HEK293 (cell line): ENCODE data around the gene MORN3.
A peak's percentile ranks its signal among the peaks of the same experiment; 100 is the strongest.

ENCODE experiments used
- CTCF ChIA-PET: fragments of 350-600 bp; formaldehyde crosslinking; extraction: SDS; loops from one replicate; lab custom pipeline; 2021; ENCODE audit warnings: antibody characterized with exemption; lab: Yijun Ruan, JAX
- POLR2A ChIA-PET: fragments of 300-600 bp; formaldehyde crosslinking; extraction: SDS; loops from one replicate; lab custom pipeline; 2020; ENCODE audit warnings: antibody characterized with exemption, inconsistent platforms; lab: Yijun Ruan, JAX
- H3K27ac ChIP-seq: fragments of 200-500 bp; sonication (Bioruptor generic); 2 replicates; pipeline ENCODE4 v1.5.1; 2014; ENCODE audit warnings: low read depth, low read length, control low read depth, inconsistent platforms; ENCODE audit errors: extremely low read depth
- H3K36me3 ChIP-seq, 2 experiments: fragments of 200-500 bp in 1 of 2; sonication (Bioruptor generic) in 1 of 2; 1 replicate in 1 of 2; 2 replicates in 1 of 2; pipeline ENCODE4 v1.5.1; 2014 to 2017; ENCODE audit warnings: inconsistent platforms in 2 of 2, low read length in 2 of 2; ENCODE audit not compliant: control insufficient read depth in 2 of 2, insufficient read depth in 1 of 2
- H3K4me1 ChIP-seq: fragments of 200-500 bp; sonication (Bioruptor generic); 2 replicates; pipeline ENCODE4 v1.5.1; 2014; ENCODE audit warnings: mild to moderate bottlenecking, low read length, inconsistent platforms; ENCODE audit not compliant: control insufficient read depth, insufficient read depth
- H3K4me3 ChIP-seq: 2 replicates; pipeline ENCODE4 v1.5.1; 2011; ENCODE audit warnings: low read depth, mild to moderate bottlenecking, control low read depth, low read length, moderate library complexity
- H3K9me3 ChIP-seq: fragments of 200-500 bp; sonication (Bioruptor generic); 2 replicates; pipeline ENCODE4 v1.5.1; 2014; ENCODE audit warnings: low read depth, low read length, inconsistent platforms; ENCODE audit not compliant: control insufficient read depth, insufficient read depth
- ATF2 ChIP-seq: fragments of 450-650 bp; formaldehyde crosslinking; IDR thresholded peaks from 2 replicates; pipeline ENCODE4 v1.5.1; 2016; ENCODE audit warnings: missing biosample characterization, missing genetic modification characterization, low read depth
- GLIS1 ChIP-seq: fragments of 450-650 bp; formaldehyde crosslinking; IDR thresholded peaks from 2 replicates; pipeline ENCODE4 v1.5.1; 2016; ENCODE audit warnings: missing biosample characterization, missing genetic modification characterization
- GLIS2 ChIP-seq: fragments of 450-650 bp; formaldehyde crosslinking; IDR thresholded peaks from 2 replicates; pipeline ENCODE4 v1.5.1; 2016; ENCODE audit warnings: missing biosample characterization, missing genetic modification characterization
- KLF7 ChIP-seq: fragments of 450-650 bp; formaldehyde crosslinking; IDR thresholded peaks from 2 replicates; pipeline ENCODE4 v1.5.1; 2016; ENCODE audit warnings: missing biosample characterization, missing genetic modification characterization, borderline replicate concordance
- KLF8 ChIP-seq: fragments of 450-650 bp; formaldehyde crosslinking; IDR thresholded peaks from 2 replicates; pipeline ENCODE4 v1.5.1; 2016; ENCODE audit warnings: missing biosample characterization, missing genetic modification characterization
- MZF1 ChIP-seq: fragments of 450-650 bp; formaldehyde crosslinking; IDR thresholded peaks from 2 replicates; pipeline ENCODE4 v1.5.1; 2017; ENCODE audit warnings: missing biosample characterization, missing genetic modification characterization, borderline replicate concordance
- OSR2 ChIP-seq: fragments of 450-650 bp; formaldehyde crosslinking; IDR thresholded peaks from 2 replicates; pipeline ENCODE4 v1.5.1; 2016; ENCODE audit warnings: missing biosample characterization, missing genetic modification characterization
- OVOL3 ChIP-seq: fragments of 450-650 bp; formaldehyde crosslinking; IDR thresholded peaks from 2 replicates; pipeline ENCODE4 v1.5.1; 2016; ENCODE audit warnings: missing biosample characterization, missing genetic modification characterization
- SCRT1 ChIP-seq: fragments of 450-650 bp; formaldehyde crosslinking; IDR thresholded peaks from 2 replicates; pipeline ENCODE4 v1.5.1; 2016; ENCODE audit warnings: missing biosample characterization, missing genetic modification characterization, borderline replicate concordance
- SP2 ChIP-seq: fragments of 450-650 bp; formaldehyde crosslinking; IDR thresholded peaks from 2 replicates; pipeline ENCODE4 v1.5.1; 2016; ENCODE audit warnings: missing biosample characterization, missing genetic modification characterization
- SP3 ChIP-seq: fragments of 450-650 bp; formaldehyde crosslinking; IDR thresholded peaks from 2 replicates; pipeline ENCODE4 v1.5.1; 2016; ENCODE audit warnings: missing biosample characterization, missing genetic modification characterization
- ZBTB21 ChIP-seq: fragments of 450-650 bp; formaldehyde crosslinking; IDR thresholded peaks from 2 replicates; pipeline ENCODE4 v1.5.1; 2017; ENCODE audit warnings: missing biosample characterization, missing genetic modification characterization
- ZBTB7A ChIP-seq: fragments of 450-650 bp; formaldehyde crosslinking; IDR thresholded peaks from 2 replicates; pipeline ENCODE4 v1.5.1; 2016; ENCODE audit warnings: low read depth, missing biosample characterization, missing genetic modification characterization
- ZFP69B ChIP-seq: fragments of 450-650 bp; formaldehyde crosslinking; IDR thresholded peaks from 2 replicates; pipeline ENCODE4 v1.5.1; 2016; ENCODE audit warnings: missing biosample characterization, missing genetic modification characterization
- ZNF114 ChIP-seq: fragments of 450-650 bp; formaldehyde crosslinking; IDR thresholded peaks from 2 replicates; pipeline ENCODE4 v1.5.0; 2017; ENCODE audit warnings: missing biosample characterization, missing genetic modification characterization
- ZNF155 ChIP-seq: fragments of 450-650 bp; formaldehyde crosslinking; IDR thresholded peaks from 2 replicates; pipeline ENCODE4 v1.5.1; 2016; ENCODE audit warnings: missing biosample characterization, missing genetic modification characterization
- ZNF19 ChIP-seq: fragments of 450-650 bp; formaldehyde crosslinking; IDR thresholded peaks from 2 replicates; pipeline ENCODE4; 2016; ENCODE audit warnings: missing biosample characterization, missing genetic modification characterization, low read depth
- ZNF202 ChIP-seq: fragments of 450-650 bp; formaldehyde crosslinking; IDR thresholded peaks from 2 replicates; pipeline ENCODE4 v1.5.1; 2016; ENCODE audit warnings: missing biosample characterization, missing genetic modification characterization, borderline replicate concordance
- ZNF221 ChIP-seq: fragments of 450-650 bp; formaldehyde crosslinking; IDR thresholded peaks from 2 replicates; pipeline ENCODE4 v1.5.1; 2017; ENCODE audit warnings: missing biosample characterization, missing genetic modification characterization, borderline replicate concordance
- ZNF302 ChIP-seq: fragments of 450-650 bp; formaldehyde crosslinking; IDR thresholded peaks from 2 replicates; pipeline ENCODE4 v1.5.1; 2016; ENCODE audit warnings: missing biosample characterization, missing genetic modification characterization, low read depth
- ZNF324 ChIP-seq: fragments of 450-650 bp; formaldehyde crosslinking; IDR thresholded peaks from 2 replicates; pipeline ENCODE4 v1.5.1; 2016; ENCODE audit warnings: missing biosample characterization, missing genetic modification characterization
- ZNF610 ChIP-seq: fragments of 450-650 bp; formaldehyde crosslinking; IDR thresholded peaks from 2 replicates; pipeline ENCODE4 v1.5.1; 2016; ENCODE audit warnings: missing biosample characterization, missing genetic modification characterization, borderline replicate concordance
- ZNF629 ChIP-seq: fragments of 450-650 bp; formaldehyde crosslinking; IDR thresholded peaks from 2 replicates; pipeline ENCODE4 v1.5.1; 2017; ENCODE audit warnings: missing biosample characterization, missing genetic modification characterization
- ZNF670 ChIP-seq: fragments of 450-650 bp; formaldehyde crosslinking; IDR thresholded peaks from 2 replicates; pipeline ENCODE4 v1.5.1; 2016; ENCODE audit warnings: missing biosample characterization, missing genetic modification characterization, low read depth
- ZNF692 ChIP-seq: fragments of 450-650 bp; formaldehyde crosslinking; IDR thresholded peaks from 2 replicates; pipeline ENCODE4 v1.5.1; 2016; ENCODE audit warnings: missing biosample characterization, missing genetic modification characterization
- ZNF707 ChIP-seq: fragments of 450-650 bp; formaldehyde crosslinking; IDR thresholded peaks from 2 replicates; pipeline ENCODE4 v1.5.1; 2016; ENCODE audit warnings: missing biosample characterization, missing genetic modification characterization
- TF ChIP-seq, protein P1 (sequence below): fragments of 450-650 bp; formaldehyde crosslinking; IDR thresholded peaks from 2 replicates; pipeline ENCODE4 v1.5.1; 2017; ENCODE audit warnings: missing biosample characterization, missing genetic modification characterization
- TF ChIP-seq, protein P2 (sequence below): fragments of 450-650 bp; formaldehyde crosslinking; conservative IDR thresholded peaks from 2 replicates; pipeline ENCODE4 v1.5.1; 2016; ENCODE audit warnings: low read depth, missing biosample characterization, missing genetic modification characterization

The MORN3 gene

GRCh38 chr12:121614872-121615467 lies 54.5 kb downstream of the MORN3 start:
- no peak for TF ChIP-seq MZF1 (tag by site-specific recombination)
- TF ChIP-seq SCRT1: no peak
- peak; percentile 89 for TF ChIP-seq ATF2 (tag by site-specific recombination)
- TF ChIP-seq ZBTB21: peak; percentile 73
- no peak for TF ChIP-seq ZNF692 (tag by site-specific recombination)
- no peak for TF ChIP-seq GLIS2
- no peak for TF ChIP-seq ZNF155 (tag by site-specific recombination)
- no peak for TF ChIP-seq ZNF670 (tag by site-specific recombination)
- peak; percentile 80 for TF ChIP-seq ZNF629 (tag by site-specific recombination)
- TF ChIP-seq, protein P1, sequence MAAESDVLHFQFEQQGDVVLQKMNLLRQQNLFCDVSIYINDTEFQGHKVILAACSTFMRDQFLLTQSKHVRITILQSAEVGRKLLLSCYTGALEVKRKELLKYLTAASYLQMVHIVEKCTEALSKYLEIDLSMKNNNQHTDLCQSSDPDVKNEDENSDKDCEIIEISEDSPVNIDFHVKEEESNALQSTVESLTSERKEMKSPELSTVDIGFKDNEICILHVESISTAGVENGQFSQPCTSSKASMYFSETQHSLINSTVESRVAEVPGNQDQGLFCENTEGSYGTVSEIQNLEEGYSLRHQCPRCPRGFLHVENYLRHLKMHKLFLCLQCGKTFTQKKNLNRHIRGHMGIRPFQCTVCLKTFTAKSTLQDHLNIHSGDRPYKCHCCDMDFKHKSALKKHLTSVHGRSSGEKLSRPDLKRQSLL: 0 out of 2 replicates have a peak, but pooled peaks have one; percentile 37
- TF ChIP-seq ZFP69B (tag by site-specific recombination): no peak
- 0 out of 2 replicates have a peak, but pooled peaks have one; percentile 26 for TF ChIP-seq OSR2 (tag by site-specific recombination)
- 0 out of 2 replicates have a peak, but pooled peaks have one; percentile 17 for TF ChIP-seq GLIS1 (tag by site-specific recombination)
- no peak for TF ChIP-seq ZNF19 (tag by site-specific recombination)
- TF ChIP-seq OVOL3: no peak
- no peak for TF ChIP-seq ZNF707 (tag by site-specific recombination)
- TF ChIP-seq SP3 (tag by site-specific recombination): no peak
- TF ChIP-seq KLF8 (tag by site-specific recombination): peak; percentile 45
- TF ChIP-seq ZNF221 (tag by site-specific recombination): no peak
- TF ChIP-seq ZNF202 (tag by site-specific recombination): no peak
- Histone ChIP-seq H3K9me3 (no peaks in the 10 kb centered on the region), H3K27ac (no peak overlapping the region), H3K4me3 (no peak overlapping the region), H3K36me3 (no peaks in the 10 kb centered on the region), H3K4me1 (peaks cover 6% of the 10 kb centered on the region; the same call in 1 of the 2 replicates)
- ChIA-PET CTCF (interaction anchor here (0.7 to 1.0 kb wide), 2 partner anchors 10 to 107 kb away, joined by 3 to 4 read pairs; no protein-coding TSS in a partner anchor), POLR2A (interaction anchor here (0.6 kb wide), 1 partner anchor 11 kb away, joined by 3 read pairs; no protein-coding TSS in a partner anchor)

DNA sequence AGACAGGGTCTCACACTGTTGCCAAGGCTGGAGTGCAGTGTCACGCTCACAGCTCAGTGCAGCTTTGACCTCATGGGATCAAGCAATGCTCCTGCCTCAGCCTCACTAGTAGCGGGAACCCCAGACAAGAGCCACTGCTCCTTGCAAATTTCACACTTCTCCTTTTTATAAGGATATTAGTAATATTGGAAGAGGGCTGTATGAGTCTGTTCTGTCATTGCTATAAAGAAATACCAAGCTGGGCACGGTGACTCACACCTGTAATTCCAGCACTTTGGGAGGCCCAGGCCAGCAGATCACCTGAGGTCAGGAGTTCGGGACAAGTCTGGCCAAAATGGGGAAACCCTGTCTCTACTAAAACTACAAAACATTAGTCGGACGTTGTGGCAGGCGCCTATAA lies 56.0 kb downstream of the MORN3 start:
- H3K4me1 ChIP-seq: peaks cover 6% of the 10 kb centered on the region; the same call in 1 of the 2 replicates
- no peaks in the 10 kb centered on the region for H3K36me3 ChIP-seq
- ChIA-PET POLR2A (interaction anchor here (0.7 kb wide), 1 partner anchor 131 kb away, joined by 3 read pairs; no protein-coding TSS in a partner anchor), CTCF (no interaction called here)
- no peak overlapping the region for H3K4me3 ChIP-seq
- H3K9me3 ChIP-seq: no peaks in the 10 kb centered on the region
- H3K27ac ChIP-seq: no peak overlapping the region
- TF ChIP-seq OVOL3 (no peak), KLF7 (tag by site-specific recombination) (no peak), ZNF610 (tag by site-specific recombination) (no peak), SP2 (no peak), ZNF114 (no peak), ZNF302 (tag by site-specific recombination) (no peak), ZNF221 (tag by site-specific recombination) (no peak), ZBTB7A (tag by site-specific recombination) (no peak), ZNF324 (tag by site-specific recombination) (no peak)
- TF ChIP-seq, protein P2, sequence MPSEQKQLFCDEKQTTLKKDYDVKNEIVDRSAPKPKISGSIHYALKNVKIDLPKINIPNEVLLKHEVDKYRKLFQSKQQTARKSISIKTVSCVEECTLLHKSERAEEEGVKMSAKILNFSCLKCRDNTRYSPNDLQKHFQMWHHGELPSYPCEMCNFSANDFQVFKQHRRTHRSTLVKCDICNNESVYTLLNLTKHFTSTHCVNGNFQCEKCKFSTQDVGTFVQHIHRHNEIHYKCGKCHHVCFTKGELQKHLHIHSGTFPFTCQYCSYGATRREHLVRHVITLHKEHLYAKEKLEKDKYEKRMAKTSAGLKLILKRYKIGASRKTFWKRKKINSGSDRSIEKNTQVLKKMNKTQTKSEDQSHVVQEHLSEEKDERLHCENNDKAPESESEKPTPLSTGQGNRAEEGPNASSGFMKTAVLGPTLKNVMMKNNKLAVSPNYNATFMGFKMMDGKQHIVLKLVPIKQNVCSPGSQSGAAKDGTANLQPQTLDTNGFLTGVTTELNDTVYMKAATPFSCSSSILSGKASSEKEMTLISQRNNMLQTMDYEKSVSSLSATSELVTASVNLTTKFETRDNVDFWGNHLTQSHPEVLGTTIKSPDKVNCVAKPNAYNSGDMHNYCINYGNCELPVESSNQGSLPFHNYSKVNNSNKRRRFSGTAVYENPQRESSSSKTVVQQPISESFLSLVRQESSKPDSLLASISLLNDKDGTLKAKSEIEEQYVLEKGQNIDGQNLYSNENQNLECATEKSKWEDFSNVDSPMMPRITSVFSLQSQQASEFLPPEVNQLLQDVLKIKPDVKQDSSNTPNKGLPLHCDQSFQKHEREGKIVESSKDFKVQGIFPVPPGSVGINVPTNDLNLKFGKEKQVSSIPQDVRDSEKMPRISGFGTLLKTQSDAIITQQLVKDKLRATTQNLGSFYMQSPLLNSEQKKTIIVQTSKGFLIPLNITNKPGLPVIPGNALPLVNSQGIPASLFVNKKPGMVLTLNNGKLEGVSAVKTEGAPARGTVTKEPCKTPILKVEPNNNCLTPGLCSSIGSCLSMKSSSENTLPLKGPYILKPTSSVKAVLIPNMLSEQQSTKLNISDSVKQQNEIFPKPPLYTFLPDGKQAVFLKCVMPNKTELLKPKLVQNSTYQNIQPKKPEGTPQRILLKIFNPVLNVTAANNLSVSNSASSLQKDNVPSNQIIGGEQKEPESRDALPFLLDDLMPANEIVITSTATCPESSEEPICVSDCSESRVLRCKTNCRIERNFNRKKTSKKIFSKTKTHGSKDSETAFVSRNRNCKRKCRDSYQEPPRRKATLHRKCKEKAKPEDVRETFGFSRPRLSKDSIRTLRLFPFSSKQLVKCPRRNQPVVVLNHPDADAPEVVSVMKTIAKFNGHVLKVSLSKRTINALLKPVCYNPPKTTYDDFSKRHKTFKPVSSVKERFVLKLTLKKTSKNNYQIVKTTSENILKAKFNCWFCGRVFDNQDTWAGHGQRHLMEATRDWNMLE: no peak
